H1 (cell line): ENCODE results near the gene CA14. TPM values are rescaled to one million over a fixed set of nuclear protein-coding genes. Genes with fewer than 3 reads are reported as not detected.

Source experiments
- SRF ChIP-seq: IDR thresholded peaks from 2 replicates; pipeline ENCODE4 v1.6.1; 2011; ENCODE audit warnings: mild to moderate bottlenecking, low read depth, low read length, moderate library complexity
- polyA plus RNA-seq, 7 experiments: library from polyadenylated mRNA; depleted of rRNA in 3 of 7; stranded (reverse) in 5 of 7; unstranded in 2 of 7; fragments of >200 nt in 5 of 7; fragments of 200-250 nt in 2 of 7; gene quantifications; 1 replicate in 5 of 7; 2 replicates in 1 of 7; 4 replicates in 1 of 7; pipeline versions ENCODE4 v1.2.1 to v1.2.3, GENCODE V29; 2011 to 2013; ENCODE audit warnings: missing spikeins in 2 of 7, mixed read lengths in 2 of 7
- total RNA-seq: library from RNA; stranded (reverse); fragmentation: NEBNext Ultra II Directional; extraction: Animal tissue kit (Norgen Biotek cat#: 25700); gene quantifications from 2 replicates; pipeline ENCODE4 v1.2.1, GENCODE V29; 2021
- TF ChIP-seq, protein P1 (sequence below): IDR thresholded peaks from 2 replicates; pipeline ENCODE4 v1.6.1; 2012; ENCODE audit warnings: low read length, inconsistent platforms

CA14 gene
- total and polyA plus RNA-seq, 2 of the 8 experiments (the other 6 are each of a cell fraction or from before 2014, with no cell fraction given) = 52.3 to 105 TPM

- TF ChIP-seq, protein P1, sequence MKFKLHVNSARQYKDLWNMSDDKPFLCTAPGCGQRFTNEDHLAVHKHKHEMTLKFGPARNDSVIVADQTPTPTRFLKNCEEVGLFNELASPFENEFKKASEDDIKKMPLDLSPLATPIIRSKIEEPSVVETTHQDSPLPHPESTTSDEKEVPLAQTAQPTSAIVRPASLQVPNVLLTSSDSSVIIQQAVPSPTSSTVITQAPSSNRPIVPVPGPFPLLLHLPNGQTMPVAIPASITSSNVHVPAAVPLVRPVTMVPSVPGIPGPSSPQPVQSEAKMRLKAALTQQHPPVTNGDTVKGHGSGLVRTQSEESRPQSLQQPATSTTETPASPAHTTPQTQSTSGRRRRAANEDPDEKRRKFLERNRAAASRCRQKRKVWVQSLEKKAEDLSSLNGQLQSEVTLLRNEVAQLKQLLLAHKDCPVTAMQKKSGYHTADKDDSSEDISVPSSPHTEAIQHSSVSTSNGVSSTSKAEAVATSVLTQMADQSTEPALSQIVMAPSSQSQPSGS = no peak
- no peak for TF ChIP-seq SRF
Measured at GRCh38 chr1:150268340-150268704, 10.7 kb downstream of the CA14 start (continued).
